HTERT RPE-1 (cell line): ENCODE measurements around the gene KRT16.
"Not testable (repeated sequence)": the region's sequence is repeated elsewhere in the genome, so short reads cannot be mapped to it uniquely, and the experiment has no call there.

ENCODE experiments used
- in situ Hi-C: fragments of 300-500 bp; cut with MboI; formaldehyde crosslinking; loops from 4 replicates; pipeline ENCODE4 v1.14.3; 2020; ENCODE audit warnings: low sequenced_read_pairs

KRT16 gene

DNA sequence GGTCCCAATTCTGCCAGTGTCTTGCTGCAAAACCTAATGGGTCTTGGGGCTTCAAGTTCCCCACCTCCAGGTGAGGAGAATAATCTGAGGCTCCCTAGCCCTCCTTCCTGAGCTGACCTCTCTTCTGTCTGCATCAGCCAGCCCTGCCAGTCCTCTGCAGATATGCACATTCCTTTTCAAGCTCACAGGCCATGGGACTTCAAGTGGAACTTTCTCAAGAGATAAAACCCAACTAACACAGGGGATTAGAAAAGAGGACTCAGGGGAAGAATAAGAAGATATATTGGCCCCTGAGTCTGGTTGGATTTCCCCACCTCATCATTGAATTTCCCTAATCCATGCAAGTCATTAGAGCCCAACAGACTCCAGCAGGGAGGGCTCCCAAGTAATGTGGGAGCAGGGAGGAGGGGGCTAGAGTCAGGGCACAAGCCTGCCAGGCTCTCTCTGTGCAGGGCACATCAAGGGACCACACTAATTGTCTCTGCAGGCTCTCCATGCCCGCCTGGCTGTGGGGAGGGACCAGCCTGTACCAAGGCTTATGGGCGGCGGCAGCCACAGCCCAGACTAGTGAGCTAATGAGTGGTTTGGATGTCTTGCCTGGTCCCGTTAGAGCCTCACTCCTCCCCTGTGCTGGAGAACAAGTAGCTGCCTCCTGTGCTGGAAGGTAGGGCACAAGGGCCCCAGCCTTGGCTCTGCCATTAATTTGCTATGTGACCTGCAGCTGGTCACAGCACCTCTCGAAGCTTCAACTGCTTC, 27.1 kb downstream of the KRT16 start:
- in situ Hi-C loops: no loop called here

- in situ Hi-C loops: not testable (repeated sequence)
These were observed 28.1 kb downstream of the KRT16 start for GRCh38 chr17:41584331-41584927.

GRCh38 chr17:41583137-41584127, 29.1 kb downstream of the KRT16 start:
- in situ Hi-C loops: no loop called here

- in situ Hi-C loops: not testable (repeated sequence)
These were observed 30.3 kb downstream of the KRT16 start for GRCh38 chr17:41582061-41582968.

GRCh38 chr17:41581366-41582060, 31.1 kb downstream of the KRT16 start:
- in situ Hi-C loops: no loop called here

DNA sequence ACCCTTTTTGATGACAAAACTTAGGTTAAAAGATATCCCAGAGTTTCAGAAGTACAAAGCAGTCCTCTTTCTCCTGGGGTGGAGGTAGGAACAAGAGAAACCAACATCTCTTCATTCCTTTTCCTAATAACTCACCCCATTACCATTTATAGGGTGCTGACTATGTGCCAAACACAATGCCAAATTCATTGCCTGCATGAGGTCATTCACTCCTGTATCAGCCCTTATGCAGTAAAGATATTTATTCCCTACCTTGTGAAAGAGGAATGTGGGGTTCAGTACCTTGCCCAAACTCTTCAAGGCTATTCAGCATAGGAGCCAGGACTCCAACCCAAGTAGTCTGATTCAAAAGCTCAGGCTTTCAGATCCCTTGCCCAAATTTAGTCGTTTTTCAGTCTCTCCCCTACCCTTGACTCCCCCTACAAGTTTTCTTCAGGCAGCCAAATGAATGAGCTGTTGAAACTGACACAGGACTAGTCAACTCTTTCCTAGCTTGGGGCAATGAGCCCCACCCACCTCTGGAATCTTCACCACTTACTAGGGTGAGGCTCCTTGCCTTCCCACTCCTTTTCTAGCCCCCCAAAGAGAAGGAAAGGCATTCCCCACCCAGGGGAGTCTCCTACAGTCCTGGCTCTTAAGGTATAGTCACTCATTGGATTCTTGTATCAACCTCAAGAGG, 31.7 kb downstream of the KRT16 start:
- in situ Hi-C loops: no loop called here

DNA sequence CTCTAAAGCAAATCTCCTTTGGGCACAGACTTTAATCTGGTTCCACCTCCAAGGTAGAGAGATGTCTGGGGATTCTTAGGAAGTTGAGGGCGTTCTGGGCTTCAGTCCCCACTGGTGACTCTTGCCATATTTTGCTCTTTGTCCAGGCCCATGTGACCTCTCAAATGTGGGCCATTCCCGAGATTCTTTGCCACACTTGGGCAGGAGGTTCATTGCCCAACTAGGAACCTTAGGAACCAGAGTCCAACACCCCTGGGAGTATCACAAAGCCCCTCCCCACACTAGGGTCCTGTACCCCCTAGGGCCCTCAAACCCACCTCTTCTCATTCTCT, 32.4 kb downstream of the KRT16 start:
- in situ Hi-C loops: no loop called here

GRCh38 chr17:41579484-41580243, 32.9 kb downstream of the KRT16 start:
- in situ Hi-C loops: no loop called here

DNA sequence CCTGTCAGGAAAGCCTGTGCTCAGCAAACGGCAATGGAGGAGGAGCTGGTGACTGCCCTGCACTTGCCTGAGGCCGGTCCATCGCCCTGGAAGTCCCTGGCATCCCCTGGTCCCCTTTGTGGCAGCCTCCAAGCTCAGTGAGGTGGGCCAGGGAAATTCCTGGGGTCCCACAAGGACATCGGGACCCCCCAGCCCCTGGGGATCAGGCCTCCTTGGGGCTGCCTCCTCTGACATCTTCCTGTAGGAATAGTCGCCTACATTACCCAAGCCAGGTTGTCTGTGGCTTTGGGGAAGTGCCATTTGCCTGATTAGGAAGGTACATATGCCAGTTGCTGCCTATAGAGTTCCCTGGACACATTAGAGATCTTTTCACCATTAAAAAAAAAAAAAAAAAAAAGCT, 33.6 kb downstream of the KRT16 start:
- in situ Hi-C loops: no loop called here

DNA sequence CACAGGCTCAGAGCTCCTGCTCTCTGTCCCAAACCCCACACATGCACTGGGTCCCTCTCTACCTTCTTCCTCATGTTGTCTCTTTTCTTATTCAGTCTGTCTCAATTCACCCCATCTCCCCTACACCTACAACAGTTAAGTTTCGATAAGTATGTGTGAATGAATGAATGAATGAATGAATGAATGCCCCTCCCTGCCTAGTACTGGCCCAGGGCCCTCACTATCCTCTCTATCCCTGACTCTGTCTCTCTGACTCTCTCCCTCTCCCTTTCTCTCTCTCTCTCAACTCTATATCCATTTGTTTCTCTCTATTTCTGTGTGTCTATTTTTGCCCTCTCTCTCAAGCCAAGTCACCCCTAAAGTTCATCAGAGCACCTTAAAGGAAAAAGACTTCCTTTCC, 34.0 kb downstream of the KRT16 start:
- in situ Hi-C loops: no loop called here

DNA sequence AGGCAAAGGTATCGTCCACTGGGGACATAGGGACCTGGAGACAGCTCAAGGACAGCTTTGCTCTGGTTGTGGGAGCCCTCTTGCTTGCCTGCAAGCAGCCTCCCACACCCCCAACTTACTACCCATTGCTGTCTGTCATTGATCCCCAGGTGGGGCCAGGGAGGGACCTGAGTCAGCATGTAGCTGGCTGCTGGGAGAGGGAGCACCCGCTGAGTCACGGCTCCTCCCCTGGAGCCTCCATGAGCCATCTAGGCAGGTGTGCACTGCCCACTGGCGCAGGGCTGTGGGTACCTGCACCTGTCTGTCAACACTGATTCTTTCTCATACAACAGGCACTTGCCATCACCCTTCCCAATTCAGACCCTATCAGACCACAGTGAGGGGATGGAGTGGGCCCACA, 35.8 kb downstream of the KRT16 start:
- in situ Hi-C loops: not testable (repeated sequence)

DNA sequence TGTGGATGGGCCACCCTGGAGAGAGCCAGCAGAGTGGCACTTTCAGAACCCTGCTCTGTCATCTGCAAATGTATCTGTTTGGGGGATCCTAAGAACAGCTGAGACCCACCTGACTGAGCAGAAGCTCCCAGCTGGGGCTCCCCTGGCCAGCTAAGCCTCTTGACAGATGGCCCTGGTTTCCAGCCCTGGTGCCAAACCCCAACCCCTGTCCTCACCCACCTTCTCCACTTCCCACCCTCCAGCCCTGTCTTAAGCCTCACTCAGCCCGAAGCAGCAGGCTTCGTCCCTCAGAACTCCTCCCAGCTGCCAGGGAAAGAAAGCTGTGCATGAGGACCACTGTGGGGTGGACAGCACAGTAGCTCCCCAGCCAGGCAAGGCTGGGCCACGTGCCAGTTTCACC, 37.2 kb downstream of the KRT16 start:
- in situ Hi-C loops: no loop called here

DNA sequence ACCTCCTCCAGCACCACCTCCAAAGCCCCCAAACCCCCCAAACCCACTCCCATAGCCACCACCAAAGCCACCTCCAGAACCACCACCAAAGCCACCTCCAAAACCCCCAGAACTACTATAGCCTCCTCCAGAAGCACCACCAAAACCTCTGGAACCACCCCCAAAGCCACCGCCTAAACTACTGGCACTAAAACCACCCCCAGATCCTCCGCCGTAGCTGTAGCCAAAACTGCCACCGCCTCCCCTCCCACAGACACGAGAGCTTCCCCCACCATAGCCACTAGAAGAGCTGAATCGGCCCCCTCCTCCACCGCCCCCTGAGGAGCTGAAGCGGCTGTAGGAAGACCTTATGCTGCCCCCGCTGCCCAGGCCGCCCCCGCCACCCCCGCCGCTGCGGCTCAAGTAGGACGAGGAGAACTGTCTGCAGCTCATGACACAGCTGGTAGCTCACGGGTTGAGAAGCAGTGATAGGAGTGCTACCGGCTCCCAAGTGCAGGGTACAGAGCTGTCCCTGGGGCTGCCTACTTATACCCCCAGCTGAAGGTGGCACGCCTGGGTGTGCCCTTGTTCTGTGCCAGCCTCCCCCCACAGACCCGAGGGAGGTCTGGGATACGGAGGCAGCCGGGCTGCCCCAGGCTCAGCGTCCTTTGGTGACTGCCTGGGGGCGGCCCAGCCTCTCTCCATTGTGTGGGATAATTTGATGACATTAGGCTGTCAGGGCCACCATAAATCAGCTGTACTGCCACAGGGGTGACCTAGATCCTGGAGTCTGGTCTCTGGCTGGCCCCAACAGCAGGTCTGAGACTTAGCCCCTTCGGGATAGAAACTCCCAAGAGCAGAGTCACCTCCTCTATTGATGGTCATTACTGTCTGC, 40.8 kb downstream of the KRT16 start, which contains the start of gene KRT9:
Gene KRT9 (minus strand): TSS at position 499 of the 874 bp plus-strand sequence. CDS start 67 bp downstream, at position 432.
- in situ Hi-C loops: loop anchor here (25.0 kb wide), 1 partner anchor 91 kb away; no protein-coding TSS in a partner anchor

DNA sequence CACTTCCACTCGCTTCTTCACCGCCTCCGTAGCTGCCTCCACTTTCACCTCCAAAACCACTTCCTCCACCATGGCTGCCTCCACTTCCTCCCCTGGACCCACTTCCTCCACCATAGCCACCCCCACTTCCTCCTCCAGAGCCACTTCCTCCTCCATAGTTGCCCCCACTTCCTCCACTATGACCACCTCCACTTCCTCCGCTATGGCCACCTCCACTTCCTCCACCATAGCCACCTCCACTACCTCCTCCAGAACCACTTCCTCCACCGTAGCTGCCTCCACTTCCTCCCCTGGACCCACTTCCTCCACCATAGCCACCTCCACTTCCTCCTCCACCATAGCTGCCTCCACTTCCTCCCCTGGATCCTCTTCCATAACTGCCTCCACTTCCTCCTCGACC, 45.2 kb downstream of the KRT16 start:
- in situ Hi-C loops: loop anchor here (25.0 kb wide), 1 partner anchor 95 kb away; no protein-coding TSS in a partner anchor

GRCh38 chr17:41565338-41565737, 47.2 kb downstream of the KRT16 start:
- in situ Hi-C loops: loop anchor here (25.0 kb wide), 1 partner anchor 97 kb away; no protein-coding TSS in a partner anchor

GRCh38 chr17:41563607-41564170, 48.9 kb downstream of the KRT16 start:
- in situ Hi-C loops: loop anchor here (25.0 kb wide), 1 partner anchor 99 kb away; no protein-coding TSS in a partner anchor

DNA sequence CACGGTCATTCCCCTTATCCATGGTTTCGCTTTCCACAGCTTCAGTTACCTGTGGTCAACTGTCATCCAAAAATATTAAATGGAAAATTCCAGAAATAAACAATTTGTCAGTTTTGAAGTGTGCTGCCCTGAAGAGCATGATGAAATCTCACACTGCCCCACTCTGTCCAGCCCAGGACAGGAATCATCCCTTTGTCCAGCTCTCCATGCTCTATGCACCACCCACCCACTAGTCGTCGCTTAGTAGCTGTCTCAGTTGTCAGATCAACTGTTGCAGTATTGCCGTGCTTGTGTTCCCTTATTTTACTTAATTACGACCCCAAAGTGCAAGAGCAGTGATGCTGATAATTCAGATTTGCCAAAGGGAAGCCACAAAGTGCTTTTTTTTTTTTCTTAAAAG, 51.0 kb downstream of the KRT16 start:
- in situ Hi-C loops: loop anchor here (25.0 kb wide), 1 partner anchor 101 kb away; no protein-coding TSS in a partner anchor
